Dedifferentiated amniotic fluid mesenchymal stem cell (primary cell): ENCODE results near the gene SULT1C2.

Experiments used
- DNase-seq: peaks from one replicate; pipeline ENCODE4 v3.0.0-alpha.2; 2016; ENCODE audit errors: extremely low spot score

Gene SULT1C2

GRCh38 chr2:108293850-108294249, 5.2 kb downstream of the SULT1C2 start:
- no peak for DNase-seq

GRCh38 chr2:108297436-108298141, 8.9 kb downstream of the SULT1C2 start:
- no peak for DNase-seq

GRCh38 chr2:108301558-108301957, 12.9 kb downstream of the SULT1C2 start:
- DNase-seq = no peak

GRCh38 chr2:108304975-108305374, 16.3 kb downstream of the SULT1C2 start:
- DNase-seq = no peak

- no peak for DNase-seq
Observed at GRCh38 chr2:108305901-108306300, 17.2 kb downstream of the SULT1C2 start.

- DNase-seq = no peak
Observed at GRCh38 chr2:108309903-108310302, 21.2 kb downstream of the SULT1C2 start.

GRCh38 chr2:108314586-108315296, 26.0 kb downstream of the SULT1C2 start:
- DNase-seq = no peak

- DNase-seq = no peak
Observed at GRCh38 chr2:108315444-108315934, 26.8 kb downstream of the SULT1C2 start.

GRCh38 chr2:108316033-108316432, 27.3 kb downstream of the SULT1C2 start:
- DNase-seq = no peak

- DNase-seq = no peak
Observed at GRCh38 chr2:108316461-108317258, 28.0 kb downstream of the SULT1C2 start.

- no peak for DNase-seq
Observed at GRCh38 chr2:108320326-108320922, 31.7 kb downstream of the SULT1C2 start.

GRCh38 chr2:108323619-108324018, 34.9 kb downstream of the SULT1C2 start:
- no peak for DNase-seq

- DNase-seq = peak; percentile 27
Observed at GRCh38 chr2:108324531-108325255, 36.0 kb downstream of the SULT1C2 start.

GRCh38 chr2:108325756-108326155, 37.1 kb downstream of the SULT1C2 start:
- DNase-seq = no peak

- DNase-seq = no peak
Observed at GRCh38 chr2:108329771-108330170, 41.1 kb downstream of the SULT1C2 start.

GRCh38 chr2:108330979-108331378, 42.3 kb downstream of the SULT1C2 start:
- DNase-seq = no peak

GRCh38 chr2:108345951-108346350, 57.3 kb downstream of the SULT1C2 start:
- DNase-seq = no peak

- no peak for DNase-seq
Observed at GRCh38 chr2:108346827-108347226, 58.1 kb downstream of the SULT1C2 start.

- no peak for DNase-seq
Observed at GRCh38 chr2:108347786-108348185, 59.1 kb downstream of the SULT1C2 start.

- no peak for DNase-seq
Observed at GRCh38 chr2:108348816-108349570, 60.3 kb downstream of the SULT1C2 start.

- no peak for DNase-seq
Observed at GRCh38 chr2:108349571-108349928, 60.9 kb downstream of the SULT1C2 start.
